ENCODE data around the gene PHYKPL.

PHYKPL gene

GRCh38 chr5:178223828-178224335 is 8.7 kb downstream of the PHYKPL start:
- no peak for DNase-seq (ENCODE audit: low read depth)

GRCh38 chr5:178223196-178223773 is 9.3 kb downstream of the PHYKPL start:
- no peak for DNase-seq (ENCODE audit: low read depth)

- DNase-seq (ENCODE audit: low read depth): no peak
These were observed 10.3 kb downstream of the PHYKPL start for GRCh38 chr5:178222292-178222691.

GRCh38 chr5:178221853-178222252 is 10.7 kb downstream of the PHYKPL start:
- no peak for DNase-seq (ENCODE audit: low read depth)

GRCh38 chr5:178221282-178221681 is 11.3 kb downstream of the PHYKPL start:
- DNase-seq (ENCODE audit: low read depth): no peak

GRCh38 chr5:178218827-178219226 is 13.8 kb downstream of the PHYKPL start:
- DNase-seq (ENCODE audit: low read depth): no peak

- no peak for DNase-seq (ENCODE audit: low read depth)
These were observed 14.3 kb downstream of the PHYKPL start for GRCh38 chr5:178218237-178218776.

GRCh38 chr5:178216779-178217178 is 15.8 kb downstream of the PHYKPL start:
- DNase-seq (ENCODE audit: low read depth): no peak

- no peak for DNase-seq (ENCODE audit: low read depth)
These were observed 16.5 kb downstream of the PHYKPL start for GRCh38 chr5:178216088-178216534.

- DNase-seq (ENCODE audit: low read depth): no peak
These were observed 17.2 kb downstream of the PHYKPL start for GRCh38 chr5:178215280-178216002.

GRCh38 chr5:178214160-178214803 is 18.3 kb downstream of the PHYKPL start:
- DNase-seq (ENCODE audit: low read depth): no peak

GRCh38 chr5:178213748-178214151 is 18.9 kb downstream of the PHYKPL start:
- DNase-seq (ENCODE audit: low read depth): no peak

GRCh38 chr5:178213003-178213461 is 19.6 kb downstream of the PHYKPL start:
- no peak for DNase-seq (ENCODE audit: low read depth)

GRCh38 chr5:178212241-178213002 is 20.2 kb downstream of the PHYKPL start:
- no peak for DNase-seq (ENCODE audit: low read depth)

- no peak for DNase-seq (ENCODE audit: low read depth)
These were observed 21.2 kb downstream of the PHYKPL start for GRCh38 chr5:178211095-178212048.

- no peak for DNase-seq (ENCODE audit: low read depth)
These were observed 21.9 kb downstream of the PHYKPL start for GRCh38 chr5:178210686-178211085.

- no peak for DNase-seq (ENCODE audit: low read depth)
These were observed 22.5 kb downstream of the PHYKPL start for GRCh38 chr5:178210073-178210535.

GRCh38 chr5:178209334-178210072 is 23.1 kb downstream of the PHYKPL start:
- no peak for DNase-seq (ENCODE audit: low read depth)

- no peak for DNase-seq (ENCODE audit: low read depth)
These were observed 23.9 kb downstream of the PHYKPL start for GRCh38 chr5:178208540-178209227.
